Activated T-cell treated with anti-CD3 and anti-CD28 coated beads, Interleukin-2, amount 50 U/mL, for 4 hours (primary cell): Measurements from ENCODE around the gene UPP1. TPM values are rescaled to one million over a fixed set of nuclear protein-coding genes. Genes with fewer than 3 reads are reported as not detected.

Experiments used
- ATAC-seq, 2 donors: fragments of 200-7000 bp; cut with Tn5 transposase; one replicate each; pipeline ENCODE4 v1.10.0; 2021
- DNase-seq: peaks from one replicate; pipeline ENCODE4 v3.0.0-alpha.2; 2020
- H3K27me3 Mint-ChIP-seq: one replicate; pipeline ENCODE4 v1.8.0; 2021; ENCODE audit warnings: low read depth, mixed read lengths
- H3K36me3 Mint-ChIP-seq: one replicate; pipeline ENCODE4 v1.8.0; 2022; ENCODE audit warnings: mixed read lengths; ENCODE audit not compliant: insufficient read depth
- H3K4me1 Mint-ChIP-seq: one replicate; pipeline ENCODE4 v1.8.0; 2021; ENCODE audit warnings: low read depth, mixed read lengths
- H3K4me3 Mint-ChIP-seq: one replicate; pipeline ENCODE4 v1.8.0; 2021; ENCODE audit warnings: mild to moderate bottlenecking, moderate library complexity, mixed read lengths
- H3K9me3 Mint-ChIP-seq: one replicate; pipeline ENCODE4 v1.8.0; 2021; ENCODE audit warnings: mixed read lengths
- total RNA-seq, 3 donors: library from RNA; stranded (reverse); gene quantifications; one replicate each; pipeline ENCODE4 v1.2.1, GENCODE V29; 2021

The UPP1 gene
- 10 to 100 TPM; 25.5 to 45.8 (median 45.1) TPM for total RNA-seq

GRCh38 chr7:48089046-48090003 is at the start of gene UPP1:
Gene UPP1 (plus strand): TSS chr7:48089265. CDS start chr7:48094784, 5,519 bp downstream.
- H3K4me3 Mint-ChIP-seq = peak within 1 kb of the TSS; percentile 86
- DNase-seq (peak; percentile 84), ATAC-seq (peak; percentile 69)
- H3K36me3 Mint-ChIP-seq = peaks cover 21% of the 10 kb centered on the region
- H3K4me1 Mint-ChIP-seq = peaks cover 84% of the 10 kb centered on the region
- no peaks in the 10 kb centered on the region for H3K9me3 Mint-ChIP-seq
- H3K27me3 Mint-ChIP-seq = no peaks in the 10 kb centered on the region

GRCh38 chr7:48040944-48041652 is 48.0 kb upstream of the UPP1 start:
- no peak overlapping the region for H3K4me3 Mint-ChIP-seq
- DNase-seq = no peak
- H3K9me3 Mint-ChIP-seq = no peaks in the 10 kb centered on the region
- ATAC-seq = peak in 1 of 2 donors; percentile 21
- H3K4me1 Mint-ChIP-seq = peaks cover 42% of the 10 kb centered on the region
- peaks cover 8% of the 10 kb centered on the region for H3K27me3 Mint-ChIP-seq
- H3K36me3 Mint-ChIP-seq = no peaks in the 10 kb centered on the region

- H3K36me3 Mint-ChIP-seq = no peaks in the 10 kb centered on the region
- ATAC-seq = peak; percentile 63 to 68
Measured at GRCh38 chr7:48041653-48041970, 47.5 kb upstream of the UPP1 start.

GRCh38 chr7:48042216-48042615 is 46.8 kb upstream of the UPP1 start:
- Mint-ChIP-seq H3K36me3 (no peaks in the 10 kb centered on the region), H3K9me3 (no peaks in the 10 kb centered on the region), H3K27me3 (no peaks in the 10 kb centered on the region), H3K4me3 (no peak overlapping the region), H3K4me1 (peaks cover 47% of the 10 kb centered on the region)
- no peak for ATAC-seq
- no peak for DNase-seq

More at GRCh38 chr7:48041653-48041970, 47.5 kb upstream of the UPP1 start:
- H3K4me1 Mint-ChIP-seq = peaks cover 44% of the 10 kb centered on the region
- no peaks in the 10 kb centered on the region for H3K9me3 Mint-ChIP-seq
- H3K27me3 Mint-ChIP-seq = peaks cover 3% of the 10 kb centered on the region
- DNase-seq = no peak
- H3K4me3 Mint-ChIP-seq = peak overlapping the region; percentile 8

- ATAC-seq = no peak
- Mint-ChIP-seq H3K4me1 (peaks cover 47% of the 10 kb centered on the region), H3K4me3 (no peak overlapping the region), H3K27me3 (no peaks in the 10 kb centered on the region), H3K36me3 (no peaks in the 10 kb centered on the region), H3K9me3 (no peaks in the 10 kb centered on the region)
- DNase-seq = no peak
Measured at GRCh38 chr7:48042636-48043035, 46.4 kb upstream of the UPP1 start.

- Mint-ChIP-seq H3K4me1 (peaks cover 50% of the 10 kb centered on the region), H3K36me3 (no peaks in the 10 kb centered on the region), H3K27me3 (no peaks in the 10 kb centered on the region), H3K9me3 (no peaks in the 10 kb centered on the region), H3K4me3 (no peak overlapping the region)
- ATAC-seq (no peak), DNase-seq (no peak)
Measured at GRCh38 chr7:48045195-48045765, 43.8 kb upstream of the UPP1 start.

- no peaks in the 10 kb centered on the region for H3K27me3 Mint-ChIP-seq
- no peaks in the 10 kb centered on the region for H3K9me3 Mint-ChIP-seq
- H3K36me3 Mint-ChIP-seq = no peaks in the 10 kb centered on the region
- ATAC-seq = no peak
- H3K4me1 Mint-ChIP-seq = peaks cover 41% of the 10 kb centered on the region
- H3K4me3 Mint-ChIP-seq = no peak overlapping the region
- no peak for DNase-seq
Measured at GRCh38 chr7:48046458-48046857, 42.6 kb upstream of the UPP1 start.

GRCh38 chr7:48048113-48048512 is 41.0 kb upstream of the UPP1 start:
- Mint-ChIP-seq H3K27me3 (no peaks in the 10 kb centered on the region), H3K9me3 (no peaks in the 10 kb centered on the region), H3K4me1 (peaks cover 30% of the 10 kb centered on the region), H3K4me3 (no peak overlapping the region), H3K36me3 (no peaks in the 10 kb centered on the region)
- ATAC-seq (no peak), DNase-seq (no peak)

- DNase-seq = no peak
- H3K9me3 Mint-ChIP-seq = no peaks in the 10 kb centered on the region
- H3K4me1 Mint-ChIP-seq = peaks cover 24% of the 10 kb centered on the region
Measured at GRCh38 chr7:48049850-48050249, 39.2 kb upstream of the UPP1 start.

GRCh38 chr7:48052748-48053147 is 36.3 kb upstream of the UPP1 start:
- Mint-ChIP-seq H3K9me3 (peaks cover 6% of the 10 kb centered on the region), H3K4me3 (no peak overlapping the region), H3K4me1 (peaks cover 7% of the 10 kb centered on the region), H3K36me3 (no peaks in the 10 kb centered on the region), H3K27me3 (no peaks in the 10 kb centered on the region)
- ATAC-seq = peak; percentile 83 to 89
- DNase-seq = no peak

More at GRCh38 chr7:48049850-48050249, 39.2 kb upstream of the UPP1 start:
- H3K27me3 Mint-ChIP-seq = no peaks in the 10 kb centered on the region
- no peak overlapping the region for H3K4me3 Mint-ChIP-seq
- ATAC-seq = no peak
- no peaks in the 10 kb centered on the region for H3K36me3 Mint-ChIP-seq

GRCh38 chr7:48053736-48054135 is 35.3 kb upstream of the UPP1 start:
- ATAC-seq = no peak
- Mint-ChIP-seq H3K27me3 (no peaks in the 10 kb centered on the region), H3K4me1 (peaks cover 7% of the 10 kb centered on the region), H3K9me3 (peaks cover 6% of the 10 kb centered on the region), H3K36me3 (no peaks in the 10 kb centered on the region), H3K4me3 (no peak overlapping the region)
- DNase-seq = no peak

- Mint-ChIP-seq H3K9me3 (peaks cover 11% of the 10 kb centered on the region), H3K4me1 (peaks cover 3% of the 10 kb centered on the region), H3K4me3 (no peak overlapping the region), H3K36me3 (peaks cover 7% of the 10 kb centered on the region), H3K27me3 (peaks cover 4% of the 10 kb centered on the region)
- DNase-seq (no peak), ATAC-seq (no peak)
Measured at GRCh38 chr7:48058990-48059389, 30.1 kb upstream of the UPP1 start.

GRCh38 chr7:48059706-48060105 is 29.4 kb upstream of the UPP1 start:
- Mint-ChIP-seq H3K4me3 (no peak overlapping the region), H3K9me3 (peaks cover 11% of the 10 kb centered on the region)
- no peak for ATAC-seq

GRCh38 chr7:48063985-48064384 is 25.1 kb upstream of the UPP1 start:
- Mint-ChIP-seq H3K27me3 (peaks cover 4% of the 10 kb centered on the region), H3K36me3 (peaks cover 7% of the 10 kb centered on the region), H3K4me1 (no peaks in the 10 kb centered on the region), H3K9me3 (peaks cover 5% of the 10 kb centered on the region), H3K4me3 (no peak overlapping the region)
- no peak for ATAC-seq
- DNase-seq = no peak

More at GRCh38 chr7:48059706-48060105, 29.4 kb upstream of the UPP1 start:
- peaks cover 4% of the 10 kb centered on the region for H3K27me3 Mint-ChIP-seq
- H3K36me3 Mint-ChIP-seq = peaks cover 7% of the 10 kb centered on the region
- DNase-seq = no peak
- peaks cover 3% of the 10 kb centered on the region for H3K4me1 Mint-ChIP-seq
